Measurements from ENCODE around the gene CD300C. TPM values are rescaled to one million over a fixed set of nuclear protein-coding genes. Genes with fewer than 3 reads are reported as not detected.

CD300C gene
- total RNA-seq, 4 donors from 2014 or later: 0.39 to 4.6 (median 1.6) TPM

DNA sequence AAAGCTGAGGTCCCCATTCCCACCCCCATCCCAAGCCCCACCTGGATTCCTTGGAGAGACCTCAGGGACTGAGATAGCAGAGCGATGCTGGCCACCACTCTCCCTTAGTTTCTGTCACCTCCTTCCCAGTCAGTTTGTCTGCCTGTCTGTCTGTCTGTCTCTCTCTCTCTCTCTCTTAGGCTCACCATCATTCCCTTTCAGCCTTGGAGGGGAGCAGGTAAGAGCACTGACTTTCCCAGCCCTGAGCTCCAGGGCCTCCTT lies 20.5 kb downstream of the CD300C start:
- Histone ChIP-seq H3K36me3 (no peaks in the 10 kb centered on the region), H3K4me1 (no peaks in the 10 kb centered on the region), H3K9me3 (peaks cover 0 to 13% (median 5%) of the 10 kb centered on the region in 4 donors), H3K27me3 (peaks cover 0 to 10% (median 0%) of the 10 kb centered on the region in 4 donors), H3K27ac (replicated peaks in 1 of 4) (no peak overlapping the region), H3K4me3 (no peak overlapping the region)
- DNase-seq (ENCODE audit: extremely low spot score): peak; percentile 66
- WGBS: 100% methylated on average over 1 of the region's 1 CpG
- no peak for TF ChIP-seq POLR2AphosphoS5 (IDR thresholded peaks at IDR 0.05)
- TF ChIP-seq EP300 (IDR thresholded peaks at IDR 0.05): no peak
- intact Hi-C loops (cut with DNase I): no loop called here

DNA sequence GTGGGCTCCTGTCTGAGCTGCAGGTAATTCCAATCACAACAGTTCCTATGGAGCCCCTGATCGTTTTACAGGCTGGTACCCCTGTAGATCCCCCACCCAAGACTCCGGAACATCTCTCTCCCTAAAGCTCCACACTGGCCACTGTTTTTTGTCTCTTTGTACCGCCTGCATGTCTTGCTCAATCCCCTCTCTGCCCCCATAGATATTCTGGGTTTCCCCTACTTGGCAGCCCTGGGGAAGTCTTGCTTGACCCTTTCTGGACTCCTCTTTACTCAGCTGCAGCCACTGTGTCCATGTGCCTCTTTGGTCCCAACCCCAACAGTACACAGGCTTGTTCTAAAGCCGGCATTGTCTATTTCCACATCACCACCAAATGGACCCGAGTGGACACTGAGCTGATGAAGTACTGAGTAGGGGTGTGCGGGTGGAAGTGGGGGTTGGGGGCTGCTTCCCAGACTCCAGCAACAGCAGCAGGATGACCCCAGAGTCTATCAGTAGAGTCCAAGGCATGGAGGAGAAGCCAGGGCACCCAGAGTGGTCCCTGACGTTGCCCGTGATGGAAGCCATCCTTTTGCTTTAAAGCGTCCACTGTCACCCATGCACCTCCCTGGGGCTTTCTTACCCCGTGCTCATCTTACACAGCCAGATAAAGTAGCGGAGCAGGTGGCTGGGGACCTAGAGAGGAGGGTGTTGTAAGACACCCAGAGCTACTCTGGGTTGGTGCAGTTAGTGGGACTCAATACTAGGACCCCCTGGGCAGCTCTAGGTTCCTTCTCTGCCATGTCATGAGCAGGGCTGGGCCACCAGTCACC lies 21.1 kb downstream of the CD300C start:
- peak; percentile 75 for DNase-seq (ENCODE audit: extremely low spot score)
- no peaks in the 10 kb centered on the region for H3K4me1 ChIP-seq
- peaks cover 0 to 13% (median 5%) of the 10 kb centered on the region in 4 donors for H3K9me3 ChIP-seq
- intact Hi-C loops (cut with DNase I): no loop called here
- H3K27ac ChIP-seq (replicated peaks in 1 of 4): no peak overlapping the region
- 75% methylated on average over 11 of the region's 11 CpGs for WGBS
- peaks cover 0 to 10% (median 0%) of the 10 kb centered on the region in 4 donors for H3K27me3 ChIP-seq
- TF ChIP-seq EP300 (IDR thresholded peaks at IDR 0.05) (no peak), POLR2AphosphoS5 (IDR thresholded peaks at IDR 0.05) (no peak), POLR2A (IDR thresholded peaks at IDR 0.05; ENCODE audit: low read depth) (no peak)
- TF ChIP-seq, protein P1, sequence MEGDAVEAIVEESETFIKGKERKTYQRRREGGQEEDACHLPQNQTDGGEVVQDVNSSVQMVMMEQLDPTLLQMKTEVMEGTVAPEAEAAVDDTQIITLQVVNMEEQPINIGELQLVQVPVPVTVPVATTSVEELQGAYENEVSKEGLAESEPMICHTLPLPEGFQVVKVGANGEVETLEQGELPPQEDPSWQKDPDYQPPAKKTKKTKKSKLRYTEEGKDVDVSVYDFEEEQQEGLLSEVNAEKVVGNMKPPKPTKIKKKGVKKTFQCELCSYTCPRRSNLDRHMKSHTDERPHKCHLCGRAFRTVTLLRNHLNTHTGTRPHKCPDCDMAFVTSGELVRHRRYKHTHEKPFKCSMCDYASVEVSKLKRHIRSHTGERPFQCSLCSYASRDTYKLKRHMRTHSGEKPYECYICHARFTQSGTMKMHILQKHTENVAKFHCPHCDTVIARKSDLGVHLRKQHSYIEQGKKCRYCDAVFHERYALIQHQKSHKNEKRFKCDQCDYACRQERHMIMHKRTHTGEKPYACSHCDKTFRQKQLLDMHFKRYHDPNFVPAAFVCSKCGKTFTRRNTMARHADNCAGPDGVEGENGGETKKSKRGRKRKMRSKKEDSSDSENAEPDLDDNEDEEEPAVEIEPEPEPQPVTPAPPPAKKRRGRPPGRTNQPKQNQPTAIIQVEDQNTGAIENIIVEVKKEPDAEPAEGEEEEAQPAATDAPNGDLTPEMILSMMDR (IDR thresholded peaks at IDR 0.05): no peak
- no peak overlapping the region for H3K4me3 ChIP-seq
- no peaks in the 10 kb centered on the region for H3K36me3 ChIP-seq

DNA sequence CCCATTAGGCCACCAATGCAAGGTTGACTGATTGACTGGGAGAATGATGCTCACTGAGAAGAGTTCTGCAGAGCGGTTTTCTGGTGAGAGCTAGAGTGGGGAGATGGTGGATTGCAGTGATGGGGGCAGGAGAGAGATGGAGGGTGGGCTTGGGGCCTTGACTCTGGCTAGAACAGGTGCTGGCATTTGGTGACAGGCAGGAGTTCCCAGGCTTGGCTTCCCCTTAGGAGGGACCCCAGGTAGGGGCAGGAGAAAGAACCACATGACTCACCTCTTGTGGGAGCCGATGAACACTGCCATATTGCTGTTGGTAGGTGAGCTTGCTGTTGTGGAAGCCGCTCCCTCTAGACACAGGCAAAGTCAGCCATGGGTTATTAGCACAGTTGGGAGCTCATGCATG lies 22.6 kb downstream of the CD300C start:
- Histone ChIP-seq H3K4me1 (no peaks in the 10 kb centered on the region), H3K27ac (replicated peaks in 1 of 4) (no peak overlapping the region), H3K4me3 (no peak overlapping the region), H3K36me3 (no peaks in the 10 kb centered on the region), H3K27me3 (peaks cover 0 to 10% (median 0%) of the 10 kb centered on the region in 4 donors), H3K9me3 (peaks cover 0 to 13% (median 5%) of the 10 kb centered on the region in 4 donors)
- peak; percentile 47 for DNase-seq (ENCODE audit: extremely low spot score)
- intact Hi-C loops (cut with DNase I): no loop called here
- no peak for TF ChIP-seq POLR2A (IDR thresholded peaks at IDR 0.05; ENCODE audit: low read depth)
- TF ChIP-seq EP300 (IDR thresholded peaks at IDR 0.05): no peak
- no peak for TF ChIP-seq POLR2AphosphoS5 (IDR thresholded peaks at IDR 0.05)
- TF ChIP-seq, protein P1 (IDR thresholded peaks at IDR 0.05): no peak
- WGBS: 100% methylated on average over 1 of the region's 3 CpGs

DNA sequence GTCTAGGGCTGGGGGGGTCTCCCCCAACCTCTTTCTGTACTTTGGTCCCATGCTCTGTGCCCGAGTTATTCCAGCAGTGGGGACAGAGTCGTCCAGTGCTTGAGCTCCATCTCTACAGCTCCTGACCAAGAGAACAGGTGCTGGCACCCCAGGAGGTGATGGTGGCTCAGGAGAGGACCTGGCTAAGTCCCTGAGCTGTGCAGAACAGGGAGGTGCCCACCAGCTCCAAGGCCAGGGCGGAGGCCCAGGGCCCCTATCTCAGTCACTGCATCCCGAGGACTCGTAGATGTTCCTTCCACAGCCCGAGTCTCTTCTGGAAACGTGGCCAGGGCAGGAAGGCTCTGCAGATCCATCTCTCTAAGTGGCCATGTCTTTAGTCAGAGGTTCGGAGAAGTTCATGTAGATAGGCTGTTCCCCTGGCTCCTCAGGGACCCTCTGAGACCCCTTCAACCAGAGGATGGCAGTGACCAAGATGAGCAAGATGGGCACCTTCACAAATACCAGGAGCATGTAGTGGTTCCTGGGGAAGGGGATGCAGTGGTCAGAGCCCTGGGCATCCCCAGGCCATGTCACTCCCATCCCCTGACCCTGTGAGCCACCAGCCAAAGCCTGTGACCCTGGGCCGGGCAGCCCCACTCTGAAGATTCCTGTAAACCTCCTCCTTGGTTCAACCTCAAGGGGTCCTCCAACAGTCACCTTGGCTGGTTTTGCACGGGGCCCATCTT lies 23.4 kb downstream of the CD300C start:
- peak; percentile 77 for DNase-seq (ENCODE audit: extremely low spot score)
- H3K4me3 ChIP-seq: no peak overlapping the region
- intact Hi-C loops (cut with DNase I): no loop called here
- H3K36me3 ChIP-seq: no peaks in the 10 kb centered on the region
- TF ChIP-seq EP300 (IDR thresholded peaks at IDR 0.05) (no peak), POLR2AphosphoS5 (IDR thresholded peaks at IDR 0.05) (no peak), POLR2A (IDR thresholded peaks at IDR 0.05; ENCODE audit: low read depth) (no peak)
- TF ChIP-seq, protein P1 (IDR thresholded peaks at IDR 0.05): no peak
- peaks cover 0 to 10% (median 0%) of the 10 kb centered on the region in 4 donors for H3K27me3 ChIP-seq
- no peaks in the 10 kb centered on the region for H3K4me1 ChIP-seq
- WGBS: 90% methylated on average over 7 of the region's 10 CpGs
- peaks cover 0 to 13% (median 5%) of the 10 kb centered on the region in 4 donors for H3K9me3 ChIP-seq
- H3K27ac ChIP-seq (replicated peaks in 1 of 4): no peak overlapping the region

DNA sequence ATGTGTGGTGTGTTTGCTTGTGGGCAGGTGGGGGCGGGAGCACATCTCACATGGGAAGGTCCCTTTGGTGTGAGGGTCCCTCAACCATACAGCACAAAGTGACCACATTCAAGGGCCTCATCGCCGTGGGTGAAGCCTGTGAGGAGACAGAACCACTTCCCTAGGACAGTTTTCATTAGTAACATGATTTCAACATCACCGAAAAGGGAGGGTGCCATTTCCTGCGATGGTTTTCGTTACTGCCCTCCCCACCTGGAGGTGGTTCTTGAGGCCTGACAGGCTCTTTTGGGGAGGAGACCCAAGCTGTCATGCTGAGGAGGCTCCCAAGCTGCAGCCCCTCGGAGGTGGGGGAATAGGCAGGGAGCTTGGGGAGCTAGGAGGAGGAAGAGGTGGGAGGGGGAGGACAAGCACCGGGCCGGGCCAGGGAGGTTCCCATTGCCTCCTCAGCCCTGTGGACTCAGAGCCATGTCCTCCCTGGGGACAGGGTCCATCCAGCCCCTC lies 24.2 kb downstream of the CD300C start:
- H3K9me3 ChIP-seq: peaks cover 0 to 13% (median 5%) of the 10 kb centered on the region in 4 donors
- TF ChIP-seq POLR2A (IDR thresholded peaks at IDR 0.05; ENCODE audit: low read depth) (no peak), EP300 (IDR thresholded peaks at IDR 0.05) (no peak), POLR2AphosphoS5 (IDR thresholded peaks at IDR 0.05) (no peak)
- TF ChIP-seq, protein P1 (IDR thresholded peaks at IDR 0.05): no peak
- DNase-seq (ENCODE audit: extremely low spot score): peak; percentile 87
- H3K4me3 ChIP-seq: no peak overlapping the region
- 74% methylated on average over 8 of the region's 9 CpGs for WGBS
- peak overlapping the region; percentile 14 to 65 (median 46) for H3K27ac ChIP-seq (replicated peaks in 1 of 4)
- no peaks in the 10 kb centered on the region for H3K36me3 ChIP-seq
- H3K4me1 ChIP-seq: no peaks in the 10 kb centered on the region
- H3K27me3 ChIP-seq: peaks cover 0 to 10% (median 0%) of the 10 kb centered on the region in 4 donors
- intact Hi-C loops (cut with DNase I): no loop called here

All from esophagus muscularis mucosa (tissue), 4 donors.